GM10266 (cell line): ENCODE data around the gene PIK3CB.
A peak's percentile ranks its signal among the peaks of the same experiment; 100 is the strongest.

ENCODE experiments used
- DNase-seq: peaks from one replicate; pipeline ENCODE4 v3.0.0; 2012; ENCODE audit errors: extremely low spot score
- TF ChIP-seq, protein P1 (sequence below): IDR thresholded peaks from 2 replicates; pipeline ENCODE4 v1.5.1; 2012; ENCODE audit warnings: mild to moderate bottlenecking, low read depth; ENCODE audit not compliant: control insufficient read depth, insufficient read depth; ENCODE audit errors: missing control alignments

PIK3CB gene

DNA sequence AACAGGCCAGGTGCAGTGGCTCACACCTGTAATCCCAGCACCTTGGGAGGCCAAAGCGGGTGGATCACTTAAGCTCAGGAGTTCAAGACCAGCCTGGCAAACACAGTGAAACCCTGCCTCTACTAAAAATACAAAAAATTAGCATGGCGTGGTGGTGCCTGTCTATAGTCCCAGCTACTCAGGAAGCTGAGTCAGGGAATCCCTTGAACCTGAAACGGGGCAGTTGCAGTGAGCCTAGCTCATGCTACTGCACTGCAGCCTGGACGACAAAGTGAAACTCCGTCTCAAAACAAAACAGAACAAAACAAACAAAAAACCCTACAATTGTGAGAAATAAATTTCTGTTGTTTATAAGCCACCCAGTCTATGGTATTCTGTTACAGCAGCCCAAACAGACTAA is 94.7 kb downstream of the PIK3CB start:
- TF ChIP-seq, protein P1, sequence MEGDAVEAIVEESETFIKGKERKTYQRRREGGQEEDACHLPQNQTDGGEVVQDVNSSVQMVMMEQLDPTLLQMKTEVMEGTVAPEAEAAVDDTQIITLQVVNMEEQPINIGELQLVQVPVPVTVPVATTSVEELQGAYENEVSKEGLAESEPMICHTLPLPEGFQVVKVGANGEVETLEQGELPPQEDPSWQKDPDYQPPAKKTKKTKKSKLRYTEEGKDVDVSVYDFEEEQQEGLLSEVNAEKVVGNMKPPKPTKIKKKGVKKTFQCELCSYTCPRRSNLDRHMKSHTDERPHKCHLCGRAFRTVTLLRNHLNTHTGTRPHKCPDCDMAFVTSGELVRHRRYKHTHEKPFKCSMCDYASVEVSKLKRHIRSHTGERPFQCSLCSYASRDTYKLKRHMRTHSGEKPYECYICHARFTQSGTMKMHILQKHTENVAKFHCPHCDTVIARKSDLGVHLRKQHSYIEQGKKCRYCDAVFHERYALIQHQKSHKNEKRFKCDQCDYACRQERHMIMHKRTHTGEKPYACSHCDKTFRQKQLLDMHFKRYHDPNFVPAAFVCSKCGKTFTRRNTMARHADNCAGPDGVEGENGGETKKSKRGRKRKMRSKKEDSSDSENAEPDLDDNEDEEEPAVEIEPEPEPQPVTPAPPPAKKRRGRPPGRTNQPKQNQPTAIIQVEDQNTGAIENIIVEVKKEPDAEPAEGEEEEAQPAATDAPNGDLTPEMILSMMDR: no peak
- DNase-seq: no peak

DNA sequence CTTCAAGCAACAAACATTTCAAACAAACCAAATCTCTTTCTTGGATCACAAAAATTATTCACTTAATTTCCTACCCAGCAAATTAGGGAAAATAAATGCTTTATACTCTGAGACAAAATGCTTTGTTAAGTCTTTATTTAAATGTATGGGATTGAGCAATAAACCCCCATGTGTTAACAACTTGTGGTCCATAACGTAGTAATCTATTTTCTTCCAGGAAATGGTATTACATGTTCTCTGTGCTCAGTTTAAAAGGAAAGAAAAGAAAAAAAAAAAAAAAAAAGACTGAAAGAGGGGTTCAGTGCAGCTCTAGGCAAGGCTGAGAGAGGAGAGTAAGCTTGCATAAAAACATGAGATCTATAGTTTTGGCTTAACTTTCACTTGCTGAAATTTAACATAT is 102.3 kb downstream of the PIK3CB start:
- no peak for DNase-seq

DNA sequence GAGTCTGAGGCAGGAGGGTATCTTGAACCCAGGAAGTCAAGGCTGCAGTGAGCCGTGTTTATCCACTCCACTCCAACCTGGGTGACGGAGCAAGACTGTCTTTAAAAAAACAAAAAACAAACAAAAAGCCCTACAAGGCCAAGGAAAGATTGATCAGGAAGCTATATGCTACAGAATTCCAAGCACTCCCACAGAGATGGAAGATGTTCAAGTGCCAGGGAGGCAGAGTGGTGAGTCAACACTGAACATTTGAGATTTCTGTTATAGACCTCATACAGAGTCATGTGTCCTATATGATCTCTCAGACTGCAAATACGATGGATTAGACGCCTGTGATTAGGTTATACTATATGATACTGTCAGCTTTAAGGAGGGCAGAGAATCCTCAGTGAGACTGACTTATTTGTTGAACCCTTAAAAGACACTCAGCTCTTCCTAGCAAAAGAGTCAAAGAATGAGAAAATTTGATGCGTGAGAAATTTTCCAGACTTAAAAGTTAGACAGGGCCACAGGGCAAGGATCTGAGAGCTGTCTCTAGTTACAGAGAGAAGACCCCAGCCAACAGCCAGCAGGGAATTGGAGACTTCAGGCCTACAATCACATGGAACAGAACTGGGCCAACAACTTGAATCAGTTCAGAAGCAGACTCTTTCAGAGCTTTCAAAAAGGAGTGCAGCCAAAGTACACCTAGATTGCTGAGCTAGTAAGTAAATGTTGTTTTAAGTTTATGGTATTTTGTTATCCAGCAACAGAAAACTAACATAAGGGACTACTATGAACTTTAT is 107.6 kb downstream of the PIK3CB start:
- TF ChIP-seq, protein P1: no peak
- no peak for DNase-seq

More for the DNA sequence above, 102.3 kb downstream of the PIK3CB start:
- TF ChIP-seq, protein P1: no peak

DNA sequence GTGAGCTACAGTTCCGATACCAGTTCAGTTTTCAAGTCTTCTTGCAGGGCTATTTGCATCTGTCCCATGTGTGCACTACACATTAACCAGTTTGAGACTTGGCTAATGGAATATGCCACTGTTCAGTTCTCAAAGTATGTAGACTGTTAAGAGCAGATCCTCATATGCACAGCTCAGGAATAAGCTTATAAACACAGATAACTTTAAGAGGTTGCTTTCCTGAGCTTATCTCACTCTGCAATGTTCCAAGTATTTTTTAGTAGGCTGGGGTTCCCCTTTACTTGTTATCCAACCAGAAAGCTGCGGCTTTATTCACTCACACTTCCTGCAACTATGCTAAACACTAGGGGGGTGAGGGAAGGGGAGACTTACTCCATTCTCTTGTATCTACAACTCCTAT is 108.7 kb downstream of the PIK3CB start:
- peak; percentile 28 for DNase-seq

DNA sequence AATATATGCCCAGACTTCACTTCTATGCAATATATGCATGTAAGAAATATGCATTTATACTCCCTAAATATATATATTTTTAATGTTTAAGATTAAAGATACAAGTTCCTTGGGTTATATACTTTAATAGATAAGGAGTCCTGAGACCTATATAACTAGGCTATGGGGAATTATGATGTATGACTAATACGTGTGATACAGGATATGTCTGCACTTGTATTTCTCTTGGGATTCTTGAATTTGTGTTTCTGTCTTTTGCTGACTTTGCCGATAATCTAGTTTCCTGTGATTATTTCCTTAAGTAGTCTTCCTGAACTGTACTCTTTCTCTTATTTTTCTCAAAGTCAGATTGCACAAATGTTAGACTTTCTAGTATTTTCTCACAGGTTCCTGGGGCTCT is 109.6 kb downstream of the PIK3CB start:
- DNase-seq: no peak
- TF ChIP-seq, protein P1: no peak

DNA sequence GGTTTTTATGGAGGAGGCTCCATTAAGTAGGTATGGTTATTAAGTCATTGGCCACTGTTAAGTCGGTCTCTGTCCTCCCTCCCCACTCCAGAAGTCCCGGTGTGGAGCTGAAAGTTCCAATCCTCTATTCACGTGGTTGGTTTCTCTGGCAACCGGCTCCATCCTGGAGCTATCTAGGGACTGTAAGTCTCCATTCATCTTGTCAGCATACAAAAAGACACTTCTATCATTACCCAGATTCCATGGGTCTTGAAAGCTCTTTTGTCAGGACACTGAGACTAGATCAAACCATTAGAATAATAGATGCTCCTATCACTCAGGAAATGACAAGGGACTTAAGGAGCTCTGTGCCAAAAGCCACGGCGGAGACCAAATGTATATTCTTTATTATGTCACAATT is 110.3 kb downstream of the PIK3CB start:
- no peak for DNase-seq

DNA sequence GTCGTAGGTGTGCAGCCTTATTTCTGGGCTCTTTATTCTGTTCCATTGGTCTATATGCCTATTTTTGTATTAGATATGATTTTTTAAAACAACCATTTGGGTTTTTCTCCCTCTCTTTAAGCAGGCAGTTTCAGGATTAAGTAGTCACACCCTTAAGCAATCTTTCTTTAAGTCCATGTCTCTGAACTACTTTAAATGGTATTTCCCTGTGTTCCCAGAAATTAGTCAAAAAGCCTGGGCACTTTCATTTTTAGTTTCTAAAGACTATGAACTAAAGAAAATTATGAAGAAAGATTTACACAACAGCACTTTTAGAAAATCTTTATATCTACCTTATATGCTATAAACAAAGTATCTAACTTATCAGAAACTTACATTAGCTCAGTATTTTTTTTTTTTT is 115.9 kb downstream of the PIK3CB start:
- DNase-seq: no peak
- TF ChIP-seq, protein P1: no peak

More for the DNA sequence above, 110.3 kb downstream of the PIK3CB start:
- TF ChIP-seq, protein P1: no peak
